ENCODE data around the gene CREB3L4.

Gene CREB3L4

DNA sequence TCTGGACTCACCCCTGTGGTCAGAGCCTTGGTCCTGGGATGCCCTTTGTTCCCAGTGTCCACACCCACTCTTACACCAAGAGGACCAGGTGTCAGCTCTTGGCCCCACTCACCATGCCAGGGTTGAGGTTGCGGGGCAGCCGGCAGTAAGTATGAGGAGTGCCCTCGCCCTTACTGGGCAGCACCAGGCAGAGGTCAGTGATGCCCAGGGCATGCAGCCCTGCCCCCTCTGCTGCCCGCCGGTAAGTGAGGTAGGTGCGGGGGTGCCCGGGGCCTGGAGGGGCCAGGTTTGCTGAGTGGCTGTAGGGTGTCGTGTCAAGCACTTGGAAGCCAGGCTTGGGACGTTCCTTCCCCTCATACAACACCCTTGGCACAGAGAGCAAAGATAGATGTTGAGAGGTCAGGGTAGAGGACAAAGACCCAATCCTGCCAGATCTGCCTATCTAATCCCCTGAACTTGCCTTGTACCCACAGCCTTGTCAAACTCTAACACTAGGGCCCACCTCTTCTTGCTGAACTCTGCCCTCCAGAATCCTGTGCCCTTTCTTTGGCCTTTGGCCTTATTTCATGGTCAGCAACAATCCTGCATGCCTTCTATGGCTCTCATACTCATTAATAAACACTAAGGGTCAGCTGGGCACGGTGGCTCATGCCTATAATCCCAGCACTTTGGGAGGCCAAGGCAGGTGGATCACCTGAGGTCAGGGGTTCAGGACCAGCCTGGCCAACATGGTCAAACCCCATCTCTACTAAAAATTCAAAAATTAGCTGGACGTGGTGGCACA lies 24.7 kb upstream of the CREB3L4 start:
- Histone ChIP-seq H3K18ac (ENCODE audit: low read length) (no peak overlapping the region), H3K4me1 (ENCODE audit: control insufficient read depth in 2 of 2, insufficient read depth in 1 of 2, low read depth in 1 of 2, low read length in 2 of 2) (peaks cover 7 to 13% of the 10 kb centered on the region in 2 donors), H3K36me3 (replicated peaks in 1 of 2; ENCODE audit: control insufficient read depth in 2 of 2, insufficient read depth in 2 of 2, low read length in 2 of 2) (peaks cover 3 to 73% of the 10 kb centered on the region in 2 donors), H2BK12ac (ENCODE audit: low read length) (no peak overlapping the region), H4K91ac (ENCODE audit: low read depth, low read length, poor library complexity) (no peak overlapping the region), H2BK5ac (ENCODE audit: low read length) (no peak overlapping the region), H3K27ac (replicated peaks; ENCODE audit: low read length) (no peak overlapping the region), H3K79me1 (ENCODE audit: low read depth, low read length) (peaks cover 4% of the 10 kb centered on the region), H3K9ac (ENCODE audit: low read depth, low read length, poor library complexity) (no peak overlapping the region), H3K27me3 (ENCODE audit: control insufficient read depth in 3 of 3, insufficient read depth in 3 of 3, low read depth in 1 of 3, low read length in 3 of 3) (peaks cover 0 to 3% (median 0%) of the 10 kb centered on the region in 3 experiments), H2BK120ac (ENCODE audit: low read depth, low read length) (no peak overlapping the region), H2AFZ (ENCODE audit: low read length) (no peak overlapping the region), H2AK5ac (ENCODE audit: low read depth, low read length) (no peak overlapping the region), H3K4ac (ENCODE audit: low read length) (no peak overlapping the region), H3K9me3 (replicated peaks in 1 of 2; ENCODE audit: control insufficient read depth in 2 of 2, insufficient read depth in 1 of 2, low read depth in 1 of 2, low read length in 2 of 2) (no peaks in the 10 kb centered on the region), H3K14ac (ENCODE audit: low read length) (no peak overlapping the region), H2BK15ac (ENCODE audit: low read length) (no peak overlapping the region), H3K4me3 (ENCODE audit: low read length in 2 of 2) (peak overlapping the region in 1 of 2 donors; percentile 4), H4K8ac (ENCODE audit: low read depth, low read length) (no peak overlapping the region), H3K23ac (ENCODE audit: low read depth, low read length, poor library complexity) (no peak overlapping the region), H3K4me2 (ENCODE audit: insufficient read depth, low read length, poor library complexity, severe bottlenecking) (no peak overlapping the region)
- no peak for DNase-seq (ENCODE audit: low spot score)
- WGBS, 2 donors (ENCODE audit: extremely low coverage in 2 of 2, insufficient read length in 2 of 2, insufficient replicate concordance in 1 of 2) = no CpG with 5 or more reads among the region's 11 CpGs

DNA sequence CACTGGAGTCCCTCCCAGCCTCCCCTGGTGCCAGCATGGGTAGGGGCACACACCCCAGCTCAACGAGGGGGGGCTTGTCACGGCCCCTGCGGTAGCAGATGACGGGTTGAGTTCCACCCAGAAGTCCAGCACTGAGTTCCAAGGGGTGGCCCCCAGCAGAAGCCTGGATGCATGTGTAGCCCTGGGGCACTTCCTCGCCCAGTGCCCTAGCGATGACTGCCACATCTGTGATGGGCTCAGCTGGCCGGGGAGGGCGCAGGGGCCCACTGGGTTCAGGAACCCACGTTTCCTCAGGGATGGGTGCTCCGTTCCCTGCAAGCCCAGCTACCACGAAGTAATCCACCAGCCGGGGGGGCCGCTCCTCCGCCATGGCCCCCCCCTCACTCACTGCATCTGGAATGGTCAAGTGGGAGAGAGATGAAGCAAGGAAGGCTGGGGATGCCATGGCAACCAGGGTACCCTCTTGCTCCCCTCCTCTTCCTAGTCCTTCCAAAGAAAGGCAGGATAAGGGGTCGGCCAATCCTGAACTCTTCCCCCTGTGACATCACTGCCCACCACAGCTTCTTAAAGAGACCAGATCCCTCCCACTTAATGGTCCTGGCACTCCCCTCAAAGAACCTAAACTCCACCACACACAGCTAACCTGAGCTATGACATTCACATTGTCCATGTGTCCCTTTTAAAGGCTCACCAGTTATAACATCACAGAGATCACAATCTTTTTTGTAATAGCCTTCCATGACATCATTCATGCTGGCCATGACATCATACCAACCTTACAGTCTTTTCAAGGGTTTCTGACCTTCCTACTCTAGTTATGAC lies 23.5 kb upstream of the CREB3L4 start:
- Histone ChIP-seq H3K4me1 (ENCODE audit: control insufficient read depth in 2 of 2, insufficient read depth in 1 of 2, low read depth in 1 of 2, low read length in 2 of 2) (peaks cover 7 to 13% of the 10 kb centered on the region in 2 donors), H3K4me3 (ENCODE audit: low read length in 2 of 2) (peak overlapping the region; percentile 13 to 89), H2AK5ac (ENCODE audit: low read depth, low read length) (no peak overlapping the region), H3K4me2 (ENCODE audit: insufficient read depth, low read length, poor library complexity, severe bottlenecking) (no peak overlapping the region), H4K91ac (ENCODE audit: low read depth, low read length, poor library complexity) (no peak overlapping the region), H3K14ac (ENCODE audit: low read length) (no peak overlapping the region), H2AFZ (ENCODE audit: low read length) (no peak overlapping the region), H3K4ac (ENCODE audit: low read length) (no peak overlapping the region), H2BK5ac (ENCODE audit: low read length) (no peak overlapping the region), H3K79me1 (ENCODE audit: low read depth, low read length) (peaks cover 4% of the 10 kb centered on the region), H3K27me3 (ENCODE audit: control insufficient read depth in 3 of 3, insufficient read depth in 3 of 3, low read depth in 1 of 3, low read length in 3 of 3) (peaks cover 0 to 3% (median 0%) of the 10 kb centered on the region in 3 experiments), H3K36me3 (replicated peaks in 1 of 2; ENCODE audit: control insufficient read depth in 2 of 2, insufficient read depth in 2 of 2, low read length in 2 of 2) (peaks cover 10 to 78% of the 10 kb centered on the region in 2 donors), H3K9me3 (replicated peaks in 1 of 2; ENCODE audit: control insufficient read depth in 2 of 2, insufficient read depth in 1 of 2, low read depth in 1 of 2, low read length in 2 of 2) (no peaks in the 10 kb centered on the region), H3K27ac (replicated peaks; ENCODE audit: low read length) (no peak overlapping the region), H4K8ac (ENCODE audit: low read depth, low read length) (no peak overlapping the region), H3K18ac (ENCODE audit: low read length) (no peak overlapping the region), H3K23ac (ENCODE audit: low read depth, low read length, poor library complexity) (no peak overlapping the region), H2BK120ac (ENCODE audit: low read depth, low read length) (no peak overlapping the region), H2BK15ac (ENCODE audit: low read length) (no peak overlapping the region), H3K9ac (ENCODE audit: low read depth, low read length, poor library complexity) (peak overlapping the region; percentile 52), H2BK12ac (ENCODE audit: low read length) (no peak overlapping the region)
- DNase-seq (ENCODE audit: low spot score) = no peak
- WGBS, 2 donors (ENCODE audit: extremely low coverage in 2 of 2, insufficient read length in 2 of 2, insufficient replicate concordance in 1 of 2) = no CpG with 5 or more reads among the region's 15 CpGs

DNA sequence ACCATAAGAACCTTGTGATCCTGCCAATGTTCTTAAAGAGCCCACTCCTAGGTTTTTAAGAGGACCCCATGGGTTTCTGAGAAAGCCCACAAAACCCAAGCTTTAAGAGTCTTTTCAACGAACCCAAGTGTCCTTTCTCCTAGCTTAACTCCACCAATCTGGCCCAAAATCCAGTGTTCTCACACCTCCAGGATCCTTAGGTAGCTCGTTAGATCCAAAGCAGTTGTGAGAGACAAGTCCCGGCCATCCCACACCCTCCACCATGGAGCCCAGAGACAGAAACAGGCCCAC lies 22.9 kb upstream of the CREB3L4 start:
- Histone ChIP-seq H3K4me1 (ENCODE audit: control insufficient read depth in 2 of 2, insufficient read depth in 1 of 2, low read depth in 1 of 2, low read length in 2 of 2) (peaks cover 7 to 13% of the 10 kb centered on the region in 2 donors), H3K18ac (ENCODE audit: low read length) (no peak overlapping the region), H3K27ac (replicated peaks; ENCODE audit: low read length) (no peak overlapping the region), H3K23ac (ENCODE audit: low read depth, low read length, poor library complexity) (no peak overlapping the region), H3K9me3 (replicated peaks in 1 of 2; ENCODE audit: control insufficient read depth in 2 of 2, insufficient read depth in 1 of 2, low read depth in 1 of 2, low read length in 2 of 2) (no peaks in the 10 kb centered on the region), H3K36me3 (replicated peaks in 1 of 2; ENCODE audit: control insufficient read depth in 2 of 2, insufficient read depth in 2 of 2, low read length in 2 of 2) (peaks cover 10 to 77% of the 10 kb centered on the region in 2 donors), H3K4me2 (ENCODE audit: insufficient read depth, low read length, poor library complexity, severe bottlenecking) (no peak overlapping the region), H4K8ac (ENCODE audit: low read depth, low read length) (no peak overlapping the region), H3K27me3 (ENCODE audit: control insufficient read depth in 3 of 3, insufficient read depth in 3 of 3, low read depth in 1 of 3, low read length in 3 of 3) (peaks cover 0 to 3% (median 0%) of the 10 kb centered on the region in 3 experiments), H3K4ac (ENCODE audit: low read length) (no peak overlapping the region), H3K4me3 (ENCODE audit: low read length in 2 of 2) (peak overlapping the region in 1 of 2 donors; percentile 89), H2BK12ac (ENCODE audit: low read length) (no peak overlapping the region), H2BK5ac (ENCODE audit: low read length) (no peak overlapping the region), H2BK15ac (ENCODE audit: low read length) (no peak overlapping the region), H3K9ac (ENCODE audit: low read depth, low read length, poor library complexity) (no peak overlapping the region), H2AK5ac (ENCODE audit: low read depth, low read length) (no peak overlapping the region), H3K79me1 (ENCODE audit: low read depth, low read length) (peaks cover 4% of the 10 kb centered on the region), H2BK120ac (ENCODE audit: low read depth, low read length) (no peak overlapping the region), H4K91ac (ENCODE audit: low read depth, low read length, poor library complexity) (no peak overlapping the region), H3K14ac (ENCODE audit: low read length) (no peak overlapping the region), H2AFZ (ENCODE audit: low read length) (no peak overlapping the region)
- WGBS, 2 donors (ENCODE audit: extremely low coverage in 2 of 2, insufficient read length in 2 of 2, insufficient replicate concordance in 1 of 2) = no CpG with 5 or more reads among the region's 3 CpGs
- no peak for DNase-seq (ENCODE audit: low spot score)

Measured in neuronal stem cell (in vitro differentiated cells).